UCSD-AML1 (cell line): ENCODE data around the gene SERPINB1.
A peak's percentile ranks its signal among the peaks of the same experiment; 100 is the strongest.
"Not testable (repeated sequence)": the region's sequence is repeated elsewhere in the genome, so short reads cannot be mapped to it uniquely, and the experiment has no call there.

ENCODE experiments used
- DNase-seq: peaks from one replicate; lab custom pipeline; 2025; ENCODE audit not compliant: unreplicated experiment; lab: John Stamatoyannopoulos, UW

SERPINB1 gene

DNA sequence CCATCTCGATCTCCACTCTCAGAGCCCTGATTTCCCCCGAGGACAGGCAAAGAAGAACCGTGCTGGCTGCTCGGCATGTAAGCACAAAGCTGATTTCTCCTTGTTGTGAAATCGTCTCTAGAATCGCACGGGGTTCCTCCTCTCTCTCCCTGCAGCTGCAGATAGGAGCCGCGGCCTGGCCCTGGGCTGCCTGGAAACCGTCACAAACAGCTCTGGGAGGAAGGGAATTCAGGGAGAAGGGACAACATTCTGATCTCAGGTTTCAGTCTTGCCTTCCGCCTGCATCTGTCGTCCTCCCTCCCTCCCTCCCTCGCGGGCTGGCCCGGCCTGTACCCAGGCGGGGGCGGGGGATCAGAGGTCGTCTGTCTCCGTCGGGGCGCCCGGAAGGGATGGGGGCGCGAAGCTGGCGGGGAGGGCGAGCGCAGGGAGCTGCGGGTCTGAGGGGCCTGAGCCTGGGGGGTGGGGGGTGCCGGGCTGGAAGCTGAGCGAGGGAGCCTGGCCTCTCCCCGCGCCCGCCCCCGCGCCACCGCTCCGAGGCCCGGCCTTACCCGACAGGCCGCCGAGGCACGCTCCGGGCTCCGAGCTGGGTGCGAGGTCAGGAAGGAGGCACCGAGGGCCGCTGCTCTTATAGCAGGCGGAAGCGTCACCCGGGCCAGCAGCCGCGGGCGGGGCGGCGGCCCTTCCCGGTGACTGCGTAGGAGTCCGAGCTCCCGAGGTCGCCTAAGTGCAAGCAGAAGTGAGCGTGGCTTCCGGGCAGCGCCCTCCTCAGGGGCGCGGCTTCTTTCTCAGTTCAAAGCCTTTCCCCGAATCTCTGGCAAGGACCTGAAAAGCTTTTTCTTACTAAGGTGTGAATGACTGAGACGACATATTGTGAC is at the start of gene SERPINB1:
SERPINB1 (minus strand) TSS at position 600 of the 875 bp plus-strand sequence. CDS start 1,277 bp downstream, outside the sequence.
- peak; percentile 93 for DNase-seq

DNA sequence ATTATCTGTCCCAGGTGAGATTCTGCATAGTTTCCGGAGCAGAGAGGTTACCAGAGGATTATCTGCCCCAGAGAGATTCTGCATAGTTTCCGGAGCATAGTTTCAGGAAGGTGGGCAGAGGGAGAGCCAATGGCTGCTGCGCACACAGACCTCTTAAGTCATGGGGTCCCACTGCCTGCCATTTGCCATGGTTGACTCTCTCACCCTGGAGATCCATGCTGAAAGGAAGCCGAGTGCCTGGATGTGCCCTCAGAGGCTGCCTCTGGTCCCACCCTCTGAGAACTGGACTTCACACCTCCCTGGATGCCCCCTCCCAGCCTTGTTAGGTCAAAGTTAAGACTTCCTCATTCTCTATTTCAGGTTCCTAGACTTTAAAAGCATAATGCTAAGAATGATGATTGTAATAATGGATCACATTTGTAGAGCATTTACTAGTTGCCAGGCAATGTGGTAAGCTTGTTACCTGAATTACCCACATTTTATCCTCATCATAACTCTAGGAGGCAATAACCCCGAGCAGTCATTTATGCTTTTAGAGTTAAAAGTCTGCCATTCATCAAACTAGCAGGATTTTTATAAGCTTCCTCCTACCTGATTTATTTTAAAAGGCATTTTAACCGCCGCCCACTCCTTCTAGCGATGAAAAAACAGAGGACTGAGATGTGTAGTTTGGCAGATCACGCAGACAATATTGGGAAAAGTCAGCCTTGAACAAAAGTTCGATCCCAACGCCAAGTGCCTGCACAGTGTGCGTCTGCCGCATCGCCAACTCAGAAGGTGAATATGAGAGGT is 49.5 kb upstream of the SERPINB1 start:
- no peak for DNase-seq

DNA sequence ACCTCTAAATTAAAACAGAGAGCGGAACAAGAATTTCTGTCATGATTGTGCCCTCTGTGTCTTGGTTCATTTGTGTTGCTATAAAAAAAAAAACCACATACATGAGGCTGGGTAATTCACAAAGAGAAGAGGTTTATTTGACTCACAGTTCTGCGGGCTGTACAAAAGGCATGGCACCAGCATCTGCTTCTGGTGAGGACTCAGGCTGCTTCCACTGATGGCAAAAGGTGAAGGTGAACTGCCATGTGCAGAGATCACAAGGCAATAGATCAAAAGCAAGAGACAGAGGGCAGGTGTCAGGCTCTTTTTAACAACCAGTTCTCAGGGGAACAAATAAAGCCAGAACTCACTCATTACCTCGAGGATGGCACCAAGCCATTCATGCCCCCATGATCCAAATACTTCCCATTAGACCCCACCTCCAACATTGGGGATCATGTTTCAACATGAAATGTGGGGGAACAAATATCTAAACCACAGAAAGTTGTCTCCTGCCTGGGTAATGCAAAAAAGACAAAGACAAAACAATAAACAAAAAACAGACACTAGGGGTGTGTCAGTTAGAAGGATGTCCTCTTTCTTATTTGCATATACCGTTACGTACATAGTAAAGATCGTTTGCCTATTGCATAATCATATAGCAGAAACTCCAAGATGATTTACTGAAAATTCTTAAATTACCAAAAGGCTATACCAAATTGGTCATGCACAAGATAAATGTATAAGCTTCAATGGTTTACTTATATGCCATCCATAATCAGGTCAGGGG is 44.5 kb upstream of the SERPINB1 start:
- DNase-seq, result no peak

DNA sequence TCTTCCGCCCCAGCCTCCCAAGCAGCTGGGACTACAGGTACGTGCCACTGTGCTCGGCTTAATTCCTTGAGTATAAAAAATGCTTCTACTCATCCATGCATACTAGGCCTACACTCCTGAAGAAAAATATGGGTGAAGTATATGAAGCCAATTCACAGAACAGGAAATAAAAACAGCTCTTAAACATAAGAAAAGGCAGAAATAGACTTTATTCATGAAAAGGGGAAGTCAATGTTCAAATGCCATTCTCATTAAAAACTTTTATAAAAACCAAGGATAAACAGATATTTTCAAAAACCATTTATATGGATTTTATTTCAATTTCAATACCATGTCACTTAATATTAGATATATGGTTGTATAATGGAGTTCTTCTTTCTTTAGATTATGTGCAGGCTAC is 43.1 kb upstream of the SERPINB1 start:
- no peak for DNase-seq

DNA sequence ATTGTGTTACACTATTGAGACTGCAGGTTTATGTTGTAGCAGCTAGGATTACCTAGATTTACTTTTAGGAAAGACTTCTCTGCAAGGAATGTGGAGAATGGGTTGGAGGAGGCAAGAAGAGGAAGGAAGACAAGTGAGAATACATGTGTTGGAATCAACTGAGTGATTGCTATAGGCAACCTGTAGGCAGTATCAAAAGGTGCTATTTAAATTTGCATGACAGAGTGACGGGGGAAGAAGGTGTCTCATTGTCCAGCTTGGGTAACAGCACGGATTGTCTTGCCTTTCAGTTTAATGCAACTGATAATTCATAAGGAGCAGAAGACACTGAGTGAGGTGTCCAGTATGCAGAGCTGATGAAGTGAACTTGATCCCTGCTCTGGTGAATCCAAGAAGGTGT is 42.0 kb upstream of the SERPINB1 start:
- DNase-seq, result no peak

DNA sequence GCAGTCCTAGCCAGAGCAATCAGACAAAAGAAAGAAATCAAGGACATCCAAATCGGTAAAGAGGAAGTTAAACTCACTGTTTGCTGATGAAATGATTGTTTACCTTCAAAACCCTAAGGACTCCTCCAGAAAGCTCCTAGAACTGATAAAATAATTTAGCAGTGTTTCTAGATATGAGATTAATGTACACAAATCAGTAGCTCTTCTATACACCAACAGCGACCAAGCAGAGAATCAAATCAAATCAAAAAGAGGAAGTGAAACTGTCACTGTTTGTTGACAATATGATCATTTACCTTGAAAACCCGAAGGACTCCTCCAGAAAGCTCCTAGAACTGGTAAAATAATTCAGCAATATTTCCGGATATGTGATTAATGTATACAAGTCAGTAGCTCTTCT is 39.8 kb upstream of the SERPINB1 start:
- DNase-seq, result no peak

DNA sequence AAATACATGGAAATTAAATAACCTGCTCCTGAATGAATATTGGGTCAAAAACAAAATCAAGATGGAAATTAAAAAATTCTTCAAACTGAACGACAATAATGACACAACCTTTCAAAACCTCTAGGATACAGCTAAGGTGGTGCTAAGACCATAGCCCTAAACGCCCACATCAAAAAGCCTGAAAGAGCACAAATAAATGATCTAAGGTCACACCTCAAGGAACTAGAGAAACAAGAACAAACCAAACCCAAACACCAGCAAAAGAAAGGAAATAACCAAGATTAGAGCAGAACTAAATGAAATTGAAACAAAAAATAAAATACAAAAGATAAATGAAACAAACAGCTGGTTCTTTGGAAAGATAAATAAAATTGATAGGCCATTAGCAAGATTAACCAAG is 38.5 kb upstream of the SERPINB1 start:
- DNase-seq, result not testable (repeated sequence)

DNA sequence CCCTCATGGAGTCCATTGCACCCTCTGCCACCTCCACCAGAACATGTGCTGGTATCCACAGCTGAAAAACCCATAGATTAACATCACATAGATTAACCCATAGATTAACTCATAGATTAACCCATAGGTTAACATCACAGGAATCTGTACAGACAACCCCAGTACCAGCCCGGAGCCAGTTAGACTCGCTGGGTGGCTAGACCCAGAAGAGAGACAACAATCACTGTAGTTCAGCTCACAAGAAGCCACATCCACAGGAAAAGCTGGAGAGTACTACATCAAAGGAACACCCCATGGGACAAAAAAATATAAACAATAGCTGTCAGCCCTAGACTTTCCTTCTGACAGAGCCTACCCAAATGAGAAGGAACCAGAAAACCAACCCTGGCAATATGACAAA is 36.3 kb upstream of the SERPINB1 start:
- no peak for DNase-seq

DNA sequence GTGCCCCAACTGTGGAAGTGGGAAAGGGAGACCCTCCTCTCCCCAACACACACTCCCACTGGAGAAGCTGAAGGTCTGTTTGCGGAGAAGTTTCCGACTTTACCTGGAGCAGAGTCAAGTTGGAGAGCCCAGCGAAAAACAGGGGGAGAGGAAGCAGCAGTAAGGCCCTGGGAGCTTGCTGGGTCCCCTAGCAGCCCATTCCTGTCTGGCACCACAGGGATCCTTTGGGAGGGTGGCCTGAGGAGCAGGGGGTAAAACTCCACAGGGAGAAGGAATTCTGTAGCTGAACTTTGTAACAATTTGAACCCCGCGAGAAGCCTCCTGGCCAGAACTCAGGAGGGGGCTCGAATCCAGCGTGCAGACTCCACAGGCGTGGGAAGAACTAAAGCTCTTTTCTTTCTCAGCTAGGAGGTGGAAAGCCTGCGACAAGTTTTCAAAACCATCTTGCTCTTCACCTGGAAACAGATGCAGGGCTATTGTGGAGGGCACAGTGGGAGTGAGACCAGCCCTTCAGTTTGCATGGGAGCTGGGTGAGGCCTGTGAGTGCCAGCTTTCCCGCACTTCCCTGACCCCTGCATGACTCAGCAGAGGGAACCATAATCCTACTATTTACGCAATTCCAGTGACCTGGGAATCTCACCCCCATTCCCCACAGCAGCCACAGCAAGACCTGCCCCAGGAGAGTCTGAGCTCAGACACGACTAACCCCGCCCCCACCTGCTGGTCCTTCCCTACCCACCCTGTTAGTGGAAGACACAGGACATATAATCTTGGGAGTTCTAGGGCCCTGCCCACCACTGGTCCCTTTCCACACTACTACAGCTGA is 35.6 kb upstream of the SERPINB1 start:
- no peak for DNase-seq

DNA sequence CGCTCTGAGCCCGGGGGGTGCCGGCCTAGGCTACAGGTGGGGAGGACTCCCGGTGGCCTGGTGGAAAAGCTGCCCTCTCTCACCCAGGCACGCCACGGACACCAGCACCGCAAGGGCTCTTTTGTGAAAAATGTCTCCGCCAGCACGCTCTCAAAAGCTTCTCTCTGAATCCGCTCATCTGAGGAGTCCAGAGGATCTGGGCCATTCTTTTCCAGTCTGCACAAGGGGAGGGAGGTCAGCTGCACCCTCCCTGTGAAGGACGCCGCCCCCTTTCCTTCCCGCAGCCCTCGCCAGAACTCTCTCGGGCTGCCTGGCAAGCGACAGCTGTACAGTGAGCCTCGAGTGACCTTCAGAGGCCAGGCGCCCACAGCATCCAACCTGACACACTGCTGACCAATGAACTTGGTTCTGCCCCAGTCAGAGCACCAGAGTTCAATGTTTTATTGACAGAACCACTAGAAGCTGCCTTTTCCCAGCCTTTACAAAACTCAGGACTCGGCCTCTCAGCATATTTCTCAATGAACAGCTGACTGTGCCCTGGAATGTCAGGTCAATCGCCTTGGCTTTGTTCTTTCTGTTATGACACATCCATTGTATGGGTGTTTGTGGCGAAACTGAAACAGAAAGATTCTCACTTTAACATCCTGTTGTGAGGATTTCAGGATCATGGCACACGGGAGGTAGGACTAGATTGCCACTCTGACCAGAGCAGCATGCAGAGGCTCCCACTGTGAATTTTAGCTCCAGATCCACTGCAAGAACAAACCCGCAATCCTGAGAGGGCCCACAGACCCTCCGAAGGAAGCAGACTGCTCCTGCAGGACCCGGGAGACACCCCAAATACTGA is 34.8 kb upstream of the SERPINB1 start:
- DNase-seq, result no peak

DNA sequence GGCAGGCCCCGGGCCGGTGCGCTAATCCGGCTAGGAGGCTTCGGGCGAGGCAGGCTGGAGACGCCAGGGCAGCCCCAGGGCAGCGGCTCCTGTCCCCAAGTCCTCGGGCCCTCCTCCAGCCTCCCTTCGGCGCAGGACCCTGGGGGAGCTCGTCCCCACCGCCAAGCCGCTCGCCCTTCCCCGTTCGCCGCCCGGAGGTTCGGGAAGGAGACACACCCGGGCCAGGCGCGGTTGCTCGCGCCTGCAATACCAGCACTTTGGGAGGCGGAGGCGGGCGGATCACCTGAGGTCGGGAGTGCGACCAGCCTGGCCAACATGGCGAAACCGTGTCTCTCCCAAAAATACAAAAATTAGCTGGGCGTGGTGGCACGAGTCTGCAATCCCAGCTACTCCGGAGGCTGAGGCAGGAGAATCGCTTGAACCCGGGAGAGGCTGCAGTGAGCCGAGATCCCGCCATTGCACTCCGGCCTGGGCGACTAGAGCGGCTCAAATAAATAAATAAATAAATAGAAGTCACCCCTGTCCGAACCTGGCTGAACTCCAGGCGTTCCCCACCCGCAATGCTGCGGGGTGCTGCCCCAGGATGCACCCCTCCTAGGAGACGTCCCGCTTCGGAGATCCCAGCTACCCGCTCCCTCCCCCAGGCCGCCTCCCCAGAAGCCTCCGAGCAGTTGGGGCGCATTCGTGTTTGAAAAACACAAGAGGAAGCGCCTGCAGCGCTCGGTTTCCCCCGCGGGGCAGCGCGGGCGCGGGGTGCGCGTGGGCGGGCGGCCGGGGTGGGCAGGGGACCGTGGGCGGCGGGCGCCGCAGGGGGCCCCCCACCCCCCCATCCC is 33.9 kb upstream of the SERPINB1 start:
- DNase-seq, result no peak

DNA sequence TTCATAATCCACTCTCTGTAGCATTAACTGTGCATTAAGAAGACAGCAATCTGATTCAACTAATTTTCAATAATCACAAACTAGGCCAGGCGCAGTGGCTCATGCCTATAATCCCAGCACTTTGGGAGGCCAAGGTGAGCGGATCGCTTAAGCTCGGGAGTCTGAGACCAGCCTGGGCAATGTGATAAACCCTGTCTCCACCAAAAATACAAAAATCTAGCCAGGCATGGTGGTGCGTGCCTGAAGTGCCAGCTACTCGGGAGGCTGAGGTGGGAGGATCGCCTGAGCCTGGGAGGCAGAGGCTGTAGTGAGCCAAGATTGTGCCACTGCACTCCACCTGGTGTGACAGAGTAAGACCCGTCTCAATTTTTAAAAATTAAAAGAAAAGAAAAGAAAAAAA is 32.0 kb upstream of the SERPINB1 start:
- DNase-seq, result no peak

DNA sequence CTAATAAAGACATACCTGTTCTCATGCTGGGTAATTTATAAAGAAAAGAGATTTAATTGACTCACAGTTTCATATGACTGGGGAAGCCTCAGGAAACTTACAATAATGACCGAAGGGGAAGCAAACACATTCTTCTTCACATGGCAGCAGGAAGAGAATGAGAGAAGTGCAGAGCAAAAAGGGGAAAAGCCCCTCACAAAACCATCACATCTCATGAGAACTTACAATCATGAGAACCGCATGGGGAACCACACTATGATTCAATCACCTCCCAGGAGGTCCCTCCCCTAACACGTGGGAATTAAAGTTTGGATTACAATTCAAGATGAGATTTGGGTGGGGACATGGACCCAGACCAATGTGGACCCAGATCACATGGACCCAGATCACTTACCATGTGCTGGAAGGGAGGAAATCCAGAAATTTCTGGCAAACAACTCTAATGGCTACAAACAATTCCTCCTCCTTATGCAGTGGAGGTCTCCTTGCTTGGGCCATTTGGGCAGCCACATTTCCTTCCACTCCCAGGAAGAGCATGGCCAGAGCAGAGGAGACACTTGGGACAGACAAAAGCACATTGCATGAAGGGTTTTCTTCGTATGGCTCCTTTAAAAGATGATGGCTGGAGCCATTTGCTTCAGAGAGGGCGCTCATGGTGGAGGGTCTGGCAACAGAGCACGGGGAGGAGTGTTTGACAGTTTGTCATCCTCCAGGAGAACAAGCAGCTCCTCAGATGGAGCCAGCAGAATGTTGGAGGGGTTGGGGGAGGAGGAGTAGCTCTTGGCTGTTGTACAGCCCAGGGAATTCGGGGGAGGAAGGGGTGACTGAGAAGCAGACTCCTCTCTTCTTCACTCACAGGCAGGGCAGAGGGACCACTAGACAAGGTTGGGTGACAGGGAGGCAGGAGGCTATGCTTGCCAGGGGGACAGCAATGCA is 31.0 kb upstream of the SERPINB1 start:
- no peak for DNase-seq

DNA sequence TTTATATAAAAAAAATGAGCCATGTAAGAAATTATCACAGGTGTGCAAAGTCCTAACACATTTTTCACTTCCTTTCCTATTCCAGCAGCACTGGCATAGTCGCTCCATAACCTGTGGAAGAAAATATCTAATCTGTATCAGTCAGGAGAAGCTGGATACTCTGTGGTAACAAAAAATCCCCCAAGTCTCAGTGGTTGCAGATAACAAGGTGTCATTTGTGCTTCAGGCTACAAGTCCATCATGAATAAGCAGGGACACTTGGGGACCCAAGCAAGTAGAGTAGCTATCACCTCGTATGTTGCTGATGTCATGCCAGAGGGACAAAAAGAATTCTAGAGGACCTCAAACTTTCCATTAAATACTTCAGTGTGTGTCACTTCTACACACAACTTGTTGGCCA is 30.3 kb upstream of the SERPINB1 start:
- no peak for DNase-seq

DNA sequence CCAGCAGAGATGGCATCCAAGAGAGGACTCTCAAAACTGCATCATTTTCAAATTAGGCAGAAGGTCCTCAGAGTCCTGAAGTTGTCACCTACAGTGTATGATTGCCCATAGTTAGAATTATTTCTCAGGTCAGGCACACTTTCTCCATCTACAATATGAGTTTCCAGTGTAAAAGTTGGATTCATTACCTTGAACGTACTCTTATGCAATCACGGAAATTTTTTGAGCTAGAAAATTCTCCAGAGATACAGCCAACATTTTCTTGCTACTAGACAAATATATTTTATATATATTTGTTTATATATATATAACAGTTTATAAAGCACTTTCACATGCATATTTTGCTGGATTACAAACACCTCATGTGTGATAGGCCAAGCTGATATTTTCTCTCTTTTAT is 29.4 kb upstream of the SERPINB1 start:
- DNase-seq, result no peak

DNA sequence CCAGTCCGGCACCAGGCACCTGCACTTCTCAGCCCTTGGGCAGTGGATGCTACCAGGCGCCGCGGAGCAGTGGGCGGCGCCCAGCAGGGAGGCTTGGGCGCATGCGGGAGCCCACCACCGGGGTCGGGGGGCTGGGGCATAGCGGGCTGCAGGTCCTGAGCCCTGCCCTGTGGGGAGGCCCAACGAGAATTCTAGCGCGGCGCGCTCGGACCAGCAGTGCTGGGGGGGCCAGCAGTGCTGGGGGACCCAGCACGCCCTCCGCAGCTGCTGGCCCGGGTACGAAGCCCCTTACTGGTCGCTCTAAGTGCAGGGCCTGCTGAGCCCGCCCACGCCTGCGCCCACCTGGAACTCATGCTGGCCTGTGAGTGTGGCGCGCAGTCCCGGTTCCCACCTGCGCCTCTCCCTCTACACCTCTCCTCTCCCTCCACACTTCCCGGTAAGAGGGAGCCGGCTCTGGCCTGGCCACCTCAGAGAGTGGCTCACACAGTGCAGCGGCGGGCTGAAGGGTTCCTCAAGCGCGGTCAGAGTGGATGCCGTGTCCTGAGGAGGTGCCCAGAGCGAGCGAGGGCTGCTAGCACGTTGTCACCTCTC is 28.5 kb upstream of the SERPINB1 start:
- DNase-seq, result no peak

DNA sequence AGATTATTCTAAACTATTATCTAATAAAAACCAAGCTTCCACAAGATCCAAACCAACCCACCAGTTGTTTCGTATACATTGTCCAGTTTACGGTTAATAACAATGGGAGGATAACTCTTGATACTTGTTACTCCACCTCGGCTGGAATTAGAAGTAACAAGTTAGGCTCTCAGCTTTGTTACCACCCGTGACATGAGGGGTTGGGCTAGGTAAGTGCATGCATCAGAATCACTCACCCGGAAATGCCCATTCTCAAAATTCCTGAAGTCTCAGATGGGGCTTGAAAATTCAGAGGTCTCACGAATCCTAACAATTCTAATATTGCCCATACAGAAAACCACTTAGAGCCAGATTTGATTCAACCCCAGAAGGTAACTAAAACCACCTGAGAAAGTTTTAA is 27.0 kb upstream of the SERPINB1 start:
- DNase-seq, result no peak
